GM18505 (cell line): ENCODE measurements around the gene SLC29A2.

ENCODE experiments used
- ATAC-seq: cut with Tn5 transposase; IDR thresholded peaks from one replicate; pipeline ENCODE4 v1.9.1; 2021; ENCODE audit not compliant: unreplicated experiment
- POLR2A ChIP-seq: IDR thresholded peaks from 4 replicates; pipeline ENCODE4 v1.6.1; 2011; ENCODE audit warnings: borderline replicate concordance; ENCODE audit not compliant: insufficient read depth, insufficient read length; ENCODE audit errors: extremely low read depth

SLC29A2 gene

DNA sequence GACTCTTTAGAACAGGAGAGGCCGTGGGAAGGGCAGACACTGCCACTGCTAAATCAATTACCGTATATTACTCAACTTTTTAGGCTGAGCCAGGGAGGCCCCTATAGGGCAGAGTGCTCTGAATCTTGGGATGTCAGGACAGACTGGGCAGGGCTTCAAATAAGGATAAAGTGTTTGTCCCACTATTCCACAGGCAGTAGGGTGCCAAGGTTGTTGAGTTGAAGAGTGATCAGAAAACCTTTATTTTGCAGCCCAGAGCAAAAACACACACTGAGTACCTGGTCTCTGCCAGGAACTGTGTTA lies 22.5 kb downstream of the SLC29A2 start:
- TF ChIP-seq POLR2A: no peak
- ATAC-seq: no peak

DNA sequence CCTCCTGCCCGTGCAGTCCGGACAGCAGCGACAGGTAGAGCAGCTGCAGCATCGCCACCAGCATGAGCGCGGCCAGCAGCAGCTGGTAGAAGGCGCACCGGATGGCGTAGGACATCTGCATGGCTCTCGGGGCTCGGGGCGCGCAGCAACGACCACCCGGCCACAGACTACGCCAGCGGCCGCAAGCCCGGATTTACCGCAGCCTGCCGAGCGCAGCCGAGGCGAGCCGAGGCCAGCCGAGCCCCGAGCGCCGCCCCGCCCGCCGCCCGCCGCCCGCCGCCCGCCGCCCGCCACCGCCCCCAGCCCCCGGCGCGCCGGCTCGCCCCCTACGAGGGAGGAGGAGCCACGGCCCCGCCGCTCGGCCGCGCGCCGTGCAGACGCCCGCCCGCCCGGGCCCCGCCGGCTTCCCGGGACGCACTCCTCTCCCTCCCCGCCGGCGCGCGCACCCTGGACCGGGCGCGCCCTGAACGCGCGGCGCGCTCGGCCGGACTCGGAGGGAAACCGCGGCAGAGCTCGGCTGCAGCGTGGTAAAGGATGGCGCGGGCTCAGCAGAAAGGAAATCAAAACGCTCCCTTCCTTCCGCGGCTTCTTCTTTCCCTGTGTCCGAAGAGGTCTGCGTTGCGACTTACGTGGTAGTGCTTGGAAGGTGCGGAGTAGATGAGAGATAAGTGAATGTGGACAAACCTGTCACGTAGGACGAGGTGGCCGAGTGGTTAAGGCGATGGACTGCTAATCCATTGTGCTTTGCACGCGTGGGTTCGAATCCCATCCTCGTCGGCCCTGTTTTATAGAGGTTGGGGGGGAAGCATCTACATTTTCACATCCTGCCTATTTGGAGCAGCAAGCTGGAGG lies 23.9 kb downstream of the SLC29A2 start, which contains the start of gene B4GAT1:
TSS of gene B4GAT1 (minus strand) at position 205 of the 852 bp plus-strand sequence. CDS start at position 121, 84 bp downstream.
- ATAC-seq: peak; percentile 38
- peak; percentile 69 for TF ChIP-seq POLR2A

DNA sequence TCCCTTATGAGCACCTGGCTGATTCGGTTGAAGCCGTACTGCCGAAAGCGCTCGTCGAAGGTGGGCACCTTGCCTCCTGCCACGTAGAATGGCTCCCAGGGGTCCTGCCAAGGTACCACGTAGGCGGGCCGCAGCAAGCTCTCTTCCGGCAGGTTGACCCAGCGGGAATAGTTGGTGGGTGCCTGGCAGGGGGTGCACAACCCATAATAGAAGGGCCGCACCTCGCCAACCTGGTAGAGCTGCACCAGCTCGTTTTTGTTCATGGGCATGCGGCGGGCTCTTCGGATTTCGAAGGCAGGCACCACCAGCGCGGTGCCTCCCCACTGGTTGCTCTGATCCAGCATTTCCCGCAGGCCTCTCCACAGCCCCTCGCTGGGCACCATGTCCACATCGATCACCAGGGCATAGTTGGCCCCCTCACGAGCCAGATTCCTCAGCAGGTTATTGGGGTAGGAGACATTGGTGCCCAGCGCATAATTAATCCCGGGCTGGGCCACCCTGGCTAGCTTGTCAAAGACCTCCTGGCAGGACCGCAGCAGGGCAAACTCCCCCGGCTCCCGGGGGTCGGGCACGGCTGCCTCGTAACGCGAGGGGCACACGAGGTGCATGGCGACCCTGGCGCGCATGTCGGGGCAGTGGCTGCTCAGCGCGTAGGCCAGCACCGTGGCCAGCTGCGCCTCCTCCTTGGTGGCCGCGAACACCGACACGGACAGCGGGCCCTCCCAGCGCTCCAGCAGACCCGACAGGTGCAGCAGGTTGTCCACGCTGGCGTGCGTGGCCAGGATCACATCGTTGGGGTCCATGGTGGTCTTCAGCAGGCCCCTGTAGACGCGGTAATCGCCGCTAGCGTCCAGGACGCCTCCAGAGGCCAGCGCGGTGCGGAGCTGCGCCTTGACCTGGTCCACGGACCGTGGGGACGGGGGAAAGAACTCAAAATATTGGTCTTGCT lies 24.8 kb downstream of the SLC29A2 start:
- no peak for ATAC-seq
- TF ChIP-seq POLR2A: no peak

DNA sequence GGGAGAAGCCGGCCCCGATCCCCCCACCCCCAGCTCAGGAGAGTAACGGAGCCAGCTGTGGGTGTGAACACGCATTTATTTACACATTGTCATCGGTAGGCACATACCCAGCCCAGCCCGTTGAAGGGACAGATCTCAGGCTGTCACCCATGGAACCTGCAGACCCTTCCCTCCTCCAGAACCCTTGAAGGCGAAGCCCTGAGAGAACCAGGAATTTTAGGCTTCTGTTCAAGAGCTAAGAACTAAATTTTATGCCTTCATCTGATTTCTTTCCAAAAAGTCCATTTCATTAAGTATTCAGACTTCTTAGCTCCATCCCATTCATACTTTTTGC lies 26.3 kb downstream of the SLC29A2 start:
- ATAC-seq: no peak
- no peak for TF ChIP-seq POLR2A

DNA sequence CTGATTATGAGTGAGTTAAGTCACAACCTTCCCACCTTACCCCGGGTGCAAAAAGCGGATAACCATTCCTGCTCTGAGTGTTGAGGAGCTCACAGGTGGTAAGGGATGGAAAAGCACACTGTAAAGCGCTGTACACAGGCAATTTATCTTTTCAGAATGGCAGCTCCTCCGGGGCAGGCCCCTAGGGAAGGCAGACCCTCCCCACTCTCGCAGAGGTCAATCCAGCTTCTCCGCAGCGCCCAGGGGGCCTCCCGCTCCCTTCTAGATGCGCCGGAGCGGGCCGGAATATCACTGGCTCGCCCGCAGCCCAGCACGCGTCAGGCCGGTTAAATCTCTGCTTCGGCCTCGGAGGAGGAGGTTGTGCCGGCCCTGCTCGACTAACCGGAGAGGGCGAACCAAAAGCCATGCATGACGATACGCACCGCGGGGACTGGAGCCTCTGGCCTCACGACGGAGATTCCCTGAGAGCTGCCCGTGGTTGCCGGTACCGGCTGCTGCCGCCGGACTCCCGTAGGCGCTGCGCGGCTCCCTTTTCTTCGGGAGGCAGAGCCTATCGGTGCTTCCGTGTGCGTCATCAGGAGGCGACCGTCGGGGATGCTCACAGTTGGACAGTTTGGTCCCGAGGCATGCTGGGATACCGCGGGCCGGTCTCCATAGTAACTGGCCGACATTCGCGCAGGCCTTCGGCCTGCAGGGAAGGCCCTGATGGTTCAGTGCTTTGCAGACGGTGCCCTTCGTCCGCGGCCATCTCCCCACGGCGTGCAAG lies 26.8 kb downstream of the SLC29A2 start, which contains the start of gene BRMS1:
TSS of gene BRMS1 (minus strand) at position 555 of the 766 bp plus-strand sequence. CDS start 2,870 bp downstream, outside the sequence.
- TF ChIP-seq POLR2A: peak; percentile 98
- ATAC-seq: peak; percentile 59

DNA sequence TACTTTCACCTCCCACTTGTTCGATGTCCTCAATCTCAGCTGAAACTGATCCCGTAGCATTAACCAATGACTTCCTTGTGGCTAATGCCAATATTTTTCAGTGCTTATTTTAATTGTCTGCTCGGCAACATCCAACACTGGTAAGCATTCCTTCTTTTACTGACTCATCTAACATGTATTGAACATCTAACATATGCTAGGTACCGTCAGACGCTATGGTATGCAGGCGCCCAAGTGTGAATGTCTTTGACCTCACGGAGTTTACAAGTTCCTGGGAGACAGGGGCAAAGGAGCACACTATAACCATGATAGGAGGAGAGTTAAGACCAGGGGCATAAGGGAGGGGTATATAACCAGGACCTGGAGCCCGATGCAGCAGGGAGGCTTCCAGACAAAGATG lies 28.4 kb downstream of the SLC29A2 start:
- no peak for TF ChIP-seq POLR2A
- no peak for ATAC-seq

DNA sequence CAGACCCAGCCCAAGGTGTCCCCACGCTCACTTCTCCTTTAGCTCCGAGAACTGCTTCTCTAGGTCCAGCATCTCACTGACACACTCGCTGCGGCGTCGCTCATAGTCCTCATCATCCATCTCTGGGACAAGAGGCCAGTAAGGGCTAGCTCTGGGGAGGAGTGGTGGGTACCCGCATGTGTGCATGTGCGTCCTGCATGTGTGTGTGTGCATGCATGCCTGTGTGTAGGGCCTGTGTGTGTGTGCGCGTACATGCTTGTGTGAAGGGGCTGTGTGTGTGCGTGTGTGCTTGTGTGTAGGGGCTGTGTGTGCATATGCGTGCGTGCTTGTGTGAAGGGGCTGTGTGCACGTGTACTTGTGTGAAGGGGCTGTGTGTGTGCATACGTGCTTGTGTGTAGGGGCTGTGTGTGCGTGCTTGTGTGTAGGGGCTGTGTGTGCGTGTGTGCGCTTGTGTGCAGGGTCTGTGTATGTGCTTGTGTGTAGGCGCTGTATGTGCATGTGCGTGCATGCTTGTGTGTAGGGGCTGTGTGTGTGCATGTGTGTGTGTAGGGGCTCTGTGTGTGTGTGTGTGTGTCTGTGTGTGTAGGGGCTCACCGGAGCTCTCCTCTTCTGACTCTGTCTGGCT lies 29.9 kb downstream of the SLC29A2 start:
- TF ChIP-seq POLR2A: no peak
- no peak for ATAC-seq

DNA sequence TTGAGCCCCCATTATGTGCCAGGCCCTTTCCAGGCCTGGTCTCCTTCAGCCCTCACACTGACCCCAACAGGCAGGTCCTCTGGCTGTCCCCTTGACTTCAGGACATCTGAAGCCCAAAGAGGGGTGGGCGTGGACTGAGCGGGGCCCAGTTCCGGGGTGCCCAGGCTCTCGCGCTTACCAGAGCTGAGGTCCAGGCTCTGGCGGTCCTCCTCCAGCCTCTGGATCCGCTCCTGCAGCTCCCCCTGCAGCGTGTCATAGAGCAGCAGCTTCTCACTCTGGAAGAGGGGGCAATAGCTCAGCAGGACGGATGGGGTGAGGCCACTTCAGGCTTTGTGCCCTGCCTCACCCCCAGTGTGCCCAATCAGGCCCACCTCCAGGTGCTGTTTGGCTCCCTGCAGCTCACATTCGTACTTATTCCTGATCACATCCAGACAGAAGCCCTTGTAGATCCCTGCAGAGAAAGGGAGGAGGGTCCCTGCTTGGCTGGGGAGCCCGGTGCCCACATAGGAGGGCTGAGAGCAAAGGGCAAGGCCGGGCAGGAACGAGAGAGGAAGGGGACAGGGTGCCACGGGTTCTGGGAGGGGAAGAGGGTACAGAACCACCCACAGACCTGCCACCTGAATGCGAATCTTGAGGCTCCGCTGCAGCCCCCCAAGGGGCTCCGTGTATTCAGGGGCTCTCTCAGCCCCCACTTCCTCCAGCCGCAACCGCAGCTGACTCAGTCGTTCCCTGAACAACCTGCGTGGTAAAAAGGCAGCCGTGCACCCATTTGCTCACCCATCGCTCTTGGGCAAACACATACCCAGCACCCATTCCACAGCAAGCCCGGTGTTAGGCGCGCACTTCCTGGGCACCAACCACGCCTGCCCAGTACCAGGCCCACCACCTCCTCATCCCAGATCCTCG lies 30.7 kb downstream of the SLC29A2 start:
- no peak for ATAC-seq
- no peak for TF ChIP-seq POLR2A

DNA sequence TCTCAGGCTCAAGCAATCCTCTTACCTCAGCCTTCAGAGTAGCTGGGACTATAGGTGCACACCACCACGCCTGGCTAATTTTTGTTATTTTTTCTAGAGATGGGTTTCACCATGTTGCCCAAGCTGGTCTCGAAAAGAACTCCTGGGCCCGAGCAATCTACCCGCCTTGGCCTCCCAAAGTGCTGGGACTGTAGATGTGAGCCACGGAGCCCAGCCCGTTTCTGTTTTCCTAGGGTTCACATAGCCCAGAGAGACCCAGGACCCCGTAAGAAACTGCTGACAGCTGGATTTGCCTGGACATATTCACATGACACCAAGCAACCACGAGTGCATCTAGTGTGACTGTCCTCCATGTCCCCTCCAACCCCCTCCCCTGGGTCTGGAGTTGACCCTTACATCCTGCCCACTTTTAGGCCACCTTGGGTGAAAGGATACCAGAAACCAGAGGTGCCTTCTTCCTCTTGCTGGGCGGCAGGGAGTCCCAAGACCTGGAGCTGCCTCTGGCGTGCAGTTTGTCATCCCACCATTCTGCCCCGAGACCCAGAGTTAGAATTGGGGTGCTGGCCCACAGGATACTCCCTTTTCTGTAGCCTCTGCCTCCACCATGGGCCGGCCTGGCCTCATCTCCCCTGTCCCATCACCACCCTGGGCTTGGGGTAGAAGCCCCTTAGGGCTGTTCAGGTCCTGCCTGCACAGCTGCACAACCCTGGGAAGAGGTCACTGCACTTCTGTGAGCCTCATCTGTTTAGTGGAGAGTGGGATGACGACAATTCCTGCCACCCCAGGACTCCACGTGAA lies 31.7 kb downstream of the SLC29A2 start:
- no peak for TF ChIP-seq POLR2A
- ATAC-seq: no peak

DNA sequence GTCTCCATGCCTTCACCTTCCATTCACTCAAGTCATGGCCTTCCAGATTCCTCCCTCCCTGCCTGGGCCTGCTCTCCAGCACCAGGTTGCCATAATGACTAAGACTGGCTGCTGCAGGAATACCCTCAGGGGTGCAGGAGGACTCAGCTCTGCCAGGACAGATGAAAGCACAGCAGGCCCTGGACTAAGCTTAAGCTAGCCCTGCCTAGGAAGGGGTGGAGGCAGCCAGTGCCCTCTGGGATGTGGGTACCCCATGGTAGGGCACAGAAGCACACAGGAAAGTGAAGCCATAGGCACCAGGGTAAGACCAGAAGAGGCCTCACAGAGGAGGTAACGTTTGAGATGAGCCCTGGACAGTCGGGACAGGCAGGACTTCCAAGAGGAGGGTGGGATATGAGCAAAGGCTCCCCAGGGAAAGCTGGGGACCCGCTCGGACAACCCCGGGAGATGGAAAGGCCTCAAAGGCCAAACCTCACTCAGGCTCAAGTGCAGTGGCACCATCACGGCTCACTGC lies 32.3 kb downstream of the SLC29A2 start:
- no peak for TF ChIP-seq POLR2A
- no peak for ATAC-seq

DNA sequence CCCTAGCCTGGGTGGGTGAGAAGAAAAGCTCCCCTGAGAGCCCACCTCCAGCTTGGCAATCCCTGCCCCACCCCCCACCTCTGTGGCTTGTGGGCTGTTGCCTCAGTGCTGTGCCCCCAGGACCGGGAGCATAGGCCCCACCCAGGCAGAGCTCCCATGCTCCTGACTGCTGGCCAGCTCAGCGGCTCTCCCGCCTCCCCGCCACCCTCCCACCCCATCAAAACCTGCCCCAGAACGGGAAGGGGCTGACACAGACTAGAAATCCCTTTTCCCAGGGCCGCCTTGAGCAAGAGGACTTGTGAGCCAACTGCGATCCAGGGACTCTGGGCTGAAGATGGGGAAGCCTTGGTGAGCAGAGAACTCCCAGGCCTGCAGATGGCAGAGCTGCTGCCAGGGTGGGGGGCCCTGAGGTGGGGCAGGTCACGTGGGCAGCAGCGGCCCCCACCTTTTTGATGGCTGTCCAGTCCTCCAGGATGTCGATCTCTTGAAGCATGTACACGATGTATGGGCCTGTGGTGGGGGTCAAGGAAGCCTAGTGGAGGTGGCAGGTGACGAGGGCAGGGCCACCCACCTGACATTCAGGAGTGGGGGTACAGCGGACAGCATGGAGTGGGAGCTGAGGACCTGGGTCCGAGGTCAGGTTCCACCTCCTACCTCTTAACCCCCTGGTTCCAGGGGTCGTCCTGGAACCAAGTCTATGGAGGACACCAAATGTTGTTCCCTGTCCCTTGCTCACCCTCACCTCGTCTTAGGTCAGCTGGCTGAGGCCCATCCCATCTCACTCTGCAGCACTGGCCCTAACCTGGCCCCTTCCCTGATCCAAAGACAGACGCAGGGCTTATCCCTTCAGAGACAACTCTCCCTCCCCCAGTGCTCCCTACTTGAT lies 33.0 kb downstream of the SLC29A2 start:
- ATAC-seq: no peak
- no peak for TF ChIP-seq POLR2A
